HEK293 (cell line): ENCODE results near the gene MLLT10.

Experiments used
- CTCF ChIA-PET: fragments of 350-600 bp; formaldehyde crosslinking; extraction: SDS; loops from one replicate; lab custom pipeline; 2021; ENCODE audit warnings: antibody characterized with exemption; lab: Yijun Ruan, JAX
- POLR2A ChIA-PET: fragments of 300-600 bp; formaldehyde crosslinking; extraction: SDS; loops from one replicate; lab custom pipeline; 2020; ENCODE audit warnings: antibody characterized with exemption, inconsistent platforms; lab: Yijun Ruan, JAX
- H3K27ac ChIP-seq: fragments of 200-500 bp; sonication (Bioruptor generic); 2 replicates; pipeline ENCODE4 v1.5.1; 2014; ENCODE audit warnings: low read depth, low read length, control low read depth, inconsistent platforms; ENCODE audit errors: extremely low read depth
- H3K36me3 ChIP-seq, 2 experiments: fragments of 200-500 bp in 1 of 2; sonication (Bioruptor generic) in 1 of 2; 1 replicate in 1 of 2; 2 replicates in 1 of 2; pipeline ENCODE4 v1.5.1; 2014 to 2017; ENCODE audit warnings: inconsistent platforms in 2 of 2, low read length in 2 of 2; ENCODE audit not compliant: control insufficient read depth in 2 of 2, insufficient read depth in 1 of 2
- H3K4me1 ChIP-seq: fragments of 200-500 bp; sonication (Bioruptor generic); 2 replicates; pipeline ENCODE4 v1.5.1; 2014; ENCODE audit warnings: mild to moderate bottlenecking, low read length, inconsistent platforms; ENCODE audit not compliant: control insufficient read depth, insufficient read depth
- H3K4me3 ChIP-seq: 2 replicates; pipeline ENCODE4 v1.5.1; 2011; ENCODE audit warnings: low read depth, mild to moderate bottlenecking, control low read depth, low read length, moderate library complexity
- H3K9me3 ChIP-seq: fragments of 200-500 bp; sonication (Bioruptor generic); 2 replicates; pipeline ENCODE4 v1.5.1; 2014; ENCODE audit warnings: low read depth, low read length, inconsistent platforms; ENCODE audit not compliant: control insufficient read depth, insufficient read depth
- GLIS1 ChIP-seq: fragments of 450-650 bp; formaldehyde crosslinking; IDR thresholded peaks from 2 replicates; pipeline ENCODE4 v1.5.1; 2016; ENCODE audit warnings: missing biosample characterization, missing genetic modification characterization
- HOXC10 ChIP-seq: sonication (generic); formaldehyde crosslinking; IDR thresholded peaks from 2 replicates; pipeline ENCODE4 v1.8.1; 2023; ENCODE audit warnings: mild to moderate bottlenecking, missing genetic modification reagents
- KLF1 ChIP-seq: fragments of 450-650 bp; formaldehyde crosslinking; IDR thresholded peaks from 2 replicates; pipeline ENCODE4 v1.5.1; 2016; ENCODE audit warnings: missing biosample characterization, missing genetic modification characterization
- REPIN1 ChIP-seq: fragments of 450-650 bp; formaldehyde crosslinking; IDR thresholded peaks from 2 replicates; pipeline ENCODE4 v1.5.1; 2017; ENCODE audit warnings: missing biosample characterization, missing genetic modification characterization, low read depth
- SETDB1 ChIP-seq: IDR thresholded peaks from one replicate; pipeline ENCODE4 v1.6.1; 2017; ENCODE audit warnings: mild to moderate bottlenecking, low read length, moderate library complexity, mixed read lengths; ENCODE audit not compliant: insufficient read length
- ZBTB10 ChIP-seq: fragments of 450-650 bp; formaldehyde crosslinking; IDR thresholded peaks from 2 replicates; pipeline ENCODE4 v1.5.1; 2016; ENCODE audit warnings: missing biosample characterization, missing genetic modification characterization
- ZBTB17 ChIP-seq: fragments of 450-650 bp; formaldehyde crosslinking; IDR thresholded peaks from 2 replicates; pipeline ENCODE4 v1.5.1; 2016; ENCODE audit warnings: missing biosample characterization, missing genetic modification characterization
- ZBTB20 ChIP-seq: fragments of 450-650 bp; formaldehyde crosslinking; IDR thresholded peaks from 2 replicates; pipeline ENCODE4 v1.5.1; 2016; ENCODE audit warnings: missing biosample characterization, missing genetic modification characterization
- ZEB2 ChIP-seq: fragments of 450-650 bp; formaldehyde crosslinking; IDR thresholded peaks from 2 replicates; pipeline ENCODE4 v1.5.1; 2016; ENCODE audit warnings: missing biosample characterization, missing genetic modification characterization
- ZNF112 ChIP-seq: fragments of 450-650 bp; formaldehyde crosslinking; IDR thresholded peaks from 2 replicates; pipeline ENCODE4 v1.5.0; 2017; ENCODE audit warnings: missing biosample characterization, missing genetic modification characterization
- ZNF138 ChIP-seq: fragments of 450-650 bp; formaldehyde crosslinking; IDR thresholded peaks from 2 replicates; pipeline ENCODE4 v1.5.1; 2016; ENCODE audit warnings: missing biosample characterization, missing genetic modification characterization, borderline replicate concordance
- ZNF2 ChIP-seq: fragments of 450-650 bp; formaldehyde crosslinking; IDR thresholded peaks from 2 replicates; pipeline ENCODE4 v1.5.1; 2016; ENCODE audit warnings: missing biosample characterization, missing genetic modification characterization
- ZNF26 ChIP-seq: fragments of 450-650 bp; formaldehyde crosslinking; IDR thresholded peaks from 2 replicates; pipeline ENCODE4 v1.5.1; 2016; ENCODE audit warnings: missing biosample characterization, missing genetic modification characterization
- ZNF274 ChIP-seq, 2 experiments: fragments of 200-500 bp in 1 of 2; fragments of 450-650 bp in 1 of 2; sonication (Bioruptor generic) in 1 of 2; formaldehyde crosslinking in 1 of 2; IDR thresholded peaks; 2 replicates each; pipeline versions ENCODE4 v1.5.1 to v1.6.1; 2014 to 2016; ENCODE audit warnings: borderline replicate concordance in 1 of 2, inconsistent platforms in 1 of 2, low read length in 1 of 2, missing biosample characterization in 1 of 2, missing genetic modification characterization in 1 of 2
- ZNF544 ChIP-seq: fragments of 450-650 bp; formaldehyde crosslinking; IDR thresholded peaks from 2 replicates; pipeline ENCODE4 v1.5.0; 2017; ENCODE audit warnings: missing biosample characterization, missing genetic modification characterization
- ZNF548 ChIP-seq: fragments of 450-650 bp; formaldehyde crosslinking; IDR thresholded peaks from 2 replicates; pipeline ENCODE4 v1.5.1; 2016; ENCODE audit warnings: missing biosample characterization, missing genetic modification characterization
- ZNF621 ChIP-seq: fragments of 450-650 bp; formaldehyde crosslinking; IDR thresholded peaks from 2 replicates; pipeline ENCODE4 v1.5.1; 2017; ENCODE audit warnings: missing biosample characterization, missing genetic modification characterization
- ZNF629 ChIP-seq: fragments of 450-650 bp; formaldehyde crosslinking; IDR thresholded peaks from 2 replicates; pipeline ENCODE4 v1.5.1; 2017; ENCODE audit warnings: missing biosample characterization, missing genetic modification characterization
- ZNF658 ChIP-seq: fragments of 450-650 bp; formaldehyde crosslinking; IDR thresholded peaks from 2 replicates; pipeline ENCODE4; 2016; ENCODE audit warnings: missing biosample characterization, missing genetic modification characterization
- ZNF701 ChIP-seq: fragments of 450-650 bp; formaldehyde crosslinking; IDR thresholded peaks from 2 replicates; pipeline ENCODE4 v1.5.1; 2016; ENCODE audit warnings: missing biosample characterization, missing genetic modification characterization
- ZNF707 ChIP-seq: fragments of 450-650 bp; formaldehyde crosslinking; IDR thresholded peaks from 2 replicates; pipeline ENCODE4 v1.5.1; 2016; ENCODE audit warnings: missing biosample characterization, missing genetic modification characterization
- ZNF768 ChIP-seq: fragments of 450-650 bp; formaldehyde crosslinking; IDR thresholded peaks from 2 replicates; pipeline ENCODE4 v1.5.1; 2018; ENCODE audit warnings: missing biosample characterization, mild to moderate bottlenecking, missing genetic modification characterization
- ZNF785 ChIP-seq: fragments of 450-650 bp; formaldehyde crosslinking; IDR thresholded peaks from 2 replicates; pipeline ENCODE4 v1.5.1; 2016; ENCODE audit warnings: missing biosample characterization, missing genetic modification characterization
- ZXDB ChIP-seq: fragments of 450-650 bp; formaldehyde crosslinking; IDR thresholded peaks from 2 replicates; pipeline ENCODE4 v1.5.1; 2016; ENCODE audit warnings: missing biosample characterization, missing genetic modification characterization
- TF ChIP-seq, protein P1 (sequence below): fragments of 450-650 bp; formaldehyde crosslinking; IDR thresholded peaks from 2 replicates; pipeline ENCODE4 v1.5.1; 2016; ENCODE audit warnings: missing biosample characterization, missing genetic modification characterization
- TF ChIP-seq, protein P2 (sequence below): fragments of 450-650 bp; formaldehyde crosslinking; conservative IDR thresholded peaks from 2 replicates; pipeline ENCODE4 v1.5.1; 2016; ENCODE audit warnings: low read depth, missing biosample characterization, missing genetic modification characterization

MLLT10 gene

DNA sequence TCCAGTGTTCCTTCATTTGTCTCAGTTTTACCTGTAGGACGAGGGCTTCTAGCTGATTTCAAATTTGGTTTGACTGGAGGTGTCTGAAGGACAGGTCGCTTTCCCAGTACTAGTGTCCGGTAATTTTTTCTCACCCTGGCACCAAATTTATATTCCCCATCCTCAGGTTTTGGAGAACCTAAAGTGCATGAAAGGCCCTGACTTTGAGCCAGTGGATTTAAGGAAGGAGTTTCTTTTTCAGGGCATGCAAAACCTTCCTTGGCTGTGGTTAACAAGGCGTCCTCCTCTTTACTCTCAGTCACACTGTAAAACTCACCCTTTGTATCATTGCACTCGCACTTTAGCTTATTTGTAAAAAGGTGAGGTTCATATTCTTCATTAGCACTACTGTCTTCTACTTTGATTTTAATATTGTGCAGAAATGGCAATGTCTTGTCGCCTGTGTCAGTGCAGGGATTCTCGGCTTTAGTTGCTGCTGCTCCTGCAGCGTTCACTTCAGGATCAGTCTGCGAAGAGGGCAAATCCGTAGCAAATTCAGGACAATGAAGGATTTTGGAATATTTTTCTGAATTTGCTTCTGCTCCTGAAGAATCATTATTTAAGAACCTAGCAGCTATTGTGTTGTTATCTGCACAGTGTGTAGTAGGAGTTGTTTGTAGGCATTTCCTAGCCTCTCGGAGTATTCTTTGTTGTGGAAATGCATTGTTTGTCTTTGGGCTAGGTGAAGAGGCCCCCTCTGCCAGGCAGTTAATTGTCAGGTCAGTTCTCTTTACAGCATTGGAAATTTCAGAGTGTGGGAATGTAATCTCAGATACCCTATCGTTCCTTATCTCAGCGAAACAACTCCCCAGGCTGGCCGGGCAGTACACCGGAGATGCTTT is 18.4 kb upstream of the MLLT10 start (continued):
- TF ChIP-seq ZNF621 (tag by site-specific recombination) (no peak), REPIN1 (tag by site-specific recombination) (no peak), SETDB1 (no peak), ZNF707 (tag by site-specific recombination) (no peak)

DNA sequence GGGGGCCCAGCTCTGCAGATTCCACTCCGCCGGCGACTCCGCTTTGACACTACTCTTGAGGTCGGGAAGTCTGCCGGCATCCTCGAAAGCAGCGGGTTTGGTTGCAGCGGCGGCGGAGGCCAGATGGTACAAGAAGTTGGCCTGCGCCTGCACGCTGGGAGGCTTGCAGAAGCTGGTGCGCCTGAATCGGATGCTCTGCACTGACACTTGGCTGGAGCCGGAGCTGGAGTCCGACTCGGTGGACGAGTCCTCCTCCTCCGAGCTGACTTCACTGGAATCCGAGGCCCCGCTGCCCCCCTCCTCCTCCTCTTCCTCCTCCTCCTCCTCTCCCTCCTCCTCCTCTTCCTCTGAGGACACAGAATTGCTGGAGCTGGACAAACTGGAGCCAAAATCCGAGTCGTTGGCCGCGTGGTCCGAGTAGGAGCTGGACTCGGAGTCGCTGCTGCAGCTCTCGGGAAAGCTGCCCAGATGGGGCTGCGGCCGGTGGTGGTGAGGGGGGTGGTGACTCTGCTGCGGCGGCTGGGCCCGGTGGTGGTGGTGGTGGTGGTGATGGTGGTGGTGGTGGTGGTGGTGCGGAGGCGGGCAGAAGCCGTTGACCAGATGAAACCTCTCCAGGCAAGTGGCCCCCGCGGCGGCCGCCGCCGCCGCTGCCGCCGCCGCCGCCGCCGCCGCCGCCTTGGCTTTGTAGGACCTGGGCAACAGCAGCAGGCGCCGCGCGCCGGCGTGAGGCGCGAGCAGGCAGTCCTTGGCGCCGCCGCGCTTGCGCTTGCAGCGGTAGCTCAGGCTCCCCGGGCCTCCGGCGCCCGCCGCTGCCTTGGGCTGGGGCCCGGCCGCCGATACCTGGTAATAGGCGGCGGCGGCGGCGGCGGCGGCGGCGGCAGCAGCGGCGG is 17.5 kb upstream of the MLLT10 start:
- no peaks in the 10 kb centered on the region for H3K36me3 ChIP-seq
- CTCF ChIA-PET: interaction anchor here (0.8 to 0.9 kb wide), 2 partner anchors 21 to 218 kb away, joined by 3 read pairs; no protein-coding TSS in a partner anchor
- H3K4me1 ChIP-seq: peaks cover 31% of the 10 kb centered on the region
- POLR2A ChIA-PET: interaction anchor here (0.6 to 3.0 kb wide), 6 partner anchors 10 to 215 kb away, joined by 4 to 33 read pairs (median 5); partner anchors contain the start of gene SKIDA1
- H3K27ac ChIP-seq: peak overlapping the region; percentile 85
- H3K4me3 ChIP-seq: peak overlapping the region; percentile 65
- H3K9me3 ChIP-seq: no peaks in the 10 kb centered on the region
- TF ChIP-seq, protein P1, sequence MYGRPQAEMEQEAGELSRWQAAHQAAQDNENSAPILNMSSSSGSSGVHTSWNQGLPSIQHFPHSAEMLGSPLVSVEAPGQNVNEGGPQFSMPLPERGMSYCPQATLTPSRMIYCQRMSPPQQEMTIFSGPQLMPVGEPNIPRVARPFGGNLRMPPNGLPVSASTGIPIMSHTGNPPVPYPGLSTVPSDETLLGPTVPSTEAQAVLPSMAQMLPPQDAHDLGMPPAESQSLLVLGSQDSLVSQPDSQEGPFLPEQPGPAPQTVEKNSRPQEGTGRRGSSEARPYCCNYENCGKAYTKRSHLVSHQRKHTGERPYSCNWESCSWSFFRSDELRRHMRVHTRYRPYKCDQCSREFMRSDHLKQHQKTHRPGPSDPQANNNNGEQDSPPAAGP: no peak
- TF ChIP-seq ZNF274 (IDR thresholded peaks at IDR 0.05; ENCODE audit: low read length) (no peak), ZNF274 (tag by site-specific recombination; IDR thresholded peaks at IDR 0.05; ENCODE audit: borderline replicate concordance) (no peak), ZBTB17 (tag by site-specific recombination) (peak; percentile 94), ZNF785 (tag by site-specific recombination) (no peak), ZXDB (tag by site-specific recombination) (peak; percentile 13; the same call in 1 of the 2 replicates), ZNF768 (tag by site-specific recombination) (no peak), ZBTB10 (tag by site-specific recombination) (no peak; the same call in 1 of the 2 replicates), ZEB2 (peak; percentile 73; the same call in 1 of the 2 replicates), ZNF2 (tag by site-specific recombination) (peak; percentile 81), ZNF629 (tag by site-specific recombination) (0 out of 2 replicates have a peak, but pooled peaks have one; percentile 11), ZNF138 (tag by site-specific recombination) (no peak), HOXC10 (CRISPR knock-in tag) (no peak), ZNF544 (tag by site-specific recombination) (no peak), ZNF701 (tag by site-specific recombination) (no peak), KLF1 (tag by site-specific recombination) (no peak), ZNF26 (no peak), ZBTB20 (tag by site-specific recombination) (peak; percentile 63), ZNF112 (no peak), ZNF548 (tag by site-specific recombination) (no peak), ZNF658 (tag by site-specific recombination) (no peak), GLIS1 (tag by site-specific recombination) (0 out of 2 replicates have a peak, but pooled peaks have one; percentile 4)
- TF ChIP-seq, protein P2, sequence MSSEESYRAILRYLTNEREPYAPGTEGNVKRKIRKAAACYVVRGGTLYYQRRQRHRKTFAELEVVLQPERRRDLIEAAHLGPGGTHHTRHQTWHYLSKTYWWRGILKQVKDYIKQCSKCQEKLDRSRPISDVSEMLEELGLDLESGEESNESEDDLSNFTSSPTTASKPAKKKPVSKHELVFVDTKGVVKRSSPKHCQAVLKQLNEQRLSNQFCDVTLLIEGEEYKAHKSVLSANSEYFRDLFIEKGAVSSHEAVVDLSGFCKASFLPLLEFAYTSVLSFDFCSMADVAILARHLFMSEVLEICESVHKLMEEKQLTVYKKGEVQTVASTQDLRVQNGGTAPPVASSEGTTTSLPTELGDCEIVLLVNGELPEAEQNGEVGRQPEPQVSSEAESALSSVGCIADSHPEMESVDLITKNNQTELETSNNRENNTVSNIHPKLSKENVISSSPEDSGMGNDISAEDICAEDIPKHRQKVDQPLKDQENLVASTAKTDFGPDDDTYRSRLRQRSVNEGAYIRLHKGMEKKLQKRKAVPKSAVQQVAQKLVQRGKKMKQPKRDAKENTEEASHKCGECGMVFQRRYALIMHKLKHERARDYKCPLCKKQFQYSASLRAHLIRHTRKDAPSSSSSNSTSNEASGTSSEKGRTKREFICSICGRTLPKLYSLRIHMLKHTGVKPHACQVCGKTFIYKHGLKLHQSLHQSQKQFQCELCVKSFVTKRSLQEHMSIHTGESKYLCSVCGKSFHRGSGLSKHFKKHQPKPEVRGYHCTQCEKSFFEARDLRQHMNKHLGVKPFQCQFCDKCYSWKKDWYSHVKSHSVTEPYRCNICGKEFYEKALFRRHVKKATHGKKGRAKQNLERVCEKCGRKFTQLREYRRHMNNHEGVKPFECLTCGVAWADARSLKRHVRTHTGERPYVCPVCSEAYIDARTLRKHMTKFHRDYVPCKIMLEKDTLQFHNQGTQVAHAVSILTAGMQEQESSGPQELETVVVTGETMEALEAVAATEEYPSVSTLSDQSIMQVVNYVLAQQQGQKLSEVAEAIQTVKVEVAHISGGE (tag by site-specific recombination): peak; percentile 33; the same call in 1 of the 2 replicates
